WTC11 (cell line): ENCODE measurements around the gene C20orf96. TPM values are rescaled to one million over a fixed set of nuclear protein-coding genes. Genes with fewer than 3 reads are reported as not detected.

Experiments
- ATAC-seq: fragments of 200-7000 bp; cut with Tn5 transposase; 2 replicates; pipeline ENCODE4 v1.10.0; 2021; ENCODE audit warnings: mild to moderate bottlenecking, moderate library complexity
- CTCF ChIA-PET: fragments of 300-600 bp; sonication (Branson Sonifier 250); formaldehyde crosslinking; loops from one replicate; lab custom pipeline; 2021; ENCODE audit warnings: antibody characterized with exemption; lab: Charles Lee
- POLR2A ChIA-PET: fragments of 350-600 bp; sonication (Branson Sonifier 250); formaldehyde crosslinking; loops from one replicate; lab custom pipeline; 2021; ENCODE audit warnings: antibody characterized with exemption; lab: Charles Lee
- DNase-seq: peaks from one replicate; pipeline ENCODE4 v3.0.0; 2021; ENCODE audit warnings: low spot score
- H3K27ac Mint-ChIP-seq: 2 replicates; pipeline ENCODE4 v1.8.0; 2021; ENCODE audit warnings: mixed read lengths
- H3K27me3 Mint-ChIP-seq: 2 replicates; pipeline ENCODE4 v1.8.0; 2021; ENCODE audit warnings: low read depth, mild to moderate bottlenecking, moderate library complexity, mixed read lengths
- H3K36me3 Mint-ChIP-seq: 2 replicates; pipeline ENCODE4 v1.8.0; 2021; ENCODE audit warnings: mixed read lengths
- H3K4me1 Mint-ChIP-seq: 2 replicates; pipeline ENCODE4 v1.8.0; 2022; ENCODE audit warnings: mixed read lengths
- H3K4me3 Mint-ChIP-seq: 2 replicates; pipeline ENCODE4 v1.8.0; 2021; ENCODE audit warnings: mild to moderate bottlenecking, moderate library complexity, mixed read lengths
- H3K9me3 Mint-ChIP-seq: 2 replicates; pipeline ENCODE4 v1.8.0; 2021; ENCODE audit warnings: mixed read lengths
- AFF4 ChIP-seq: sonication (generic); formaldehyde crosslinking; IDR thresholded peaks from 2 replicates; pipeline ENCODE4 v1.8.1; 2023; ENCODE audit warnings: mild to moderate bottlenecking, missing genetic modification reagents, borderline replicate concordance
- AR ChIP-seq: fragments of 250-450 bp; sonication (Bioruptor Pico); IDR thresholded peaks from 2 replicates; pipeline ENCODE4 v1.9.0; 2021; ENCODE audit warnings: mild to moderate bottlenecking
- ATF3 ChIP-seq: sonication (generic); formaldehyde crosslinking; conservative IDR thresholded peaks from 2 replicates; pipeline ENCODE4 v1.8.1; 2022; ENCODE audit warnings: mild to moderate bottlenecking, missing genetic modification reagents
- ATF6 ChIP-seq: sonication (generic); formaldehyde crosslinking; IDR thresholded peaks from 2 replicates; pipeline ENCODE4 v1.8.1; 2023; ENCODE audit warnings: mild to moderate bottlenecking, missing genetic modification reagents
- E2F1 ChIP-seq: sonication (generic); formaldehyde crosslinking; IDR thresholded peaks from 2 replicates; pipeline ENCODE4 v1.8.0; 2022; ENCODE audit warnings: mild to moderate bottlenecking, missing genetic modification reagents
- FOXJ3 ChIP-seq: sonication (generic); formaldehyde crosslinking; IDR thresholded peaks from 2 replicates; pipeline ENCODE4 v1.9.0; 2021; ENCODE audit warnings: missing genetic modification reagents, mild to moderate bottlenecking, borderline replicate concordance
- GTF2I ChIP-seq: fragments of 250-450 bp; sonication (Bioruptor Pico); conservative IDR thresholded peaks from 2 replicates; pipeline ENCODE4 v1.4.0; 2021; ENCODE audit warnings: mild to moderate bottlenecking
- IRF2 ChIP-seq: sonication (generic); formaldehyde crosslinking; IDR thresholded peaks from 2 replicates; pipeline ENCODE4 v1.8.0; 2022; ENCODE audit warnings: low read depth, missing genetic modification reagents, borderline replicate concordance
- MAX ChIP-seq: sonication (generic); formaldehyde crosslinking; IDR thresholded peaks from 2 replicates; pipeline ENCODE4 v1.8.0; 2022; ENCODE audit warnings: mild to moderate bottlenecking, missing genetic modification reagents
- NFE2L1 ChIP-seq: sonication (generic); formaldehyde crosslinking; IDR thresholded peaks from 2 replicates; pipeline ENCODE4 v1.8.1; 2023; ENCODE audit warnings: missing genetic modification reagents
- NFYB ChIP-seq: sonication (generic); formaldehyde crosslinking; conservative IDR thresholded peaks from 2 replicates; pipeline ENCODE4 v1.8.0; 2022; ENCODE audit warnings: low read depth, missing genetic modification reagents
- NR1H2 ChIP-seq: sonication (generic); formaldehyde crosslinking; IDR thresholded peaks from 2 replicates; pipeline ENCODE4 v1.9.0; 2021; ENCODE audit warnings: mild to moderate bottlenecking, moderate library complexity, missing genetic modification reagents
- RORB ChIP-seq: fragments of 250-450 bp; sonication (Bioruptor Pico); IDR thresholded peaks from 2 replicates; pipeline ENCODE4 v1.9.0; 2021; ENCODE audit warnings: mild to moderate bottlenecking
- SP1 ChIP-seq: sonication (generic); formaldehyde crosslinking; conservative IDR thresholded peaks from 2 replicates; pipeline ENCODE4 v1.8.1; 2022; ENCODE audit warnings: missing genetic modification reagents
- ZNF317 ChIP-seq: sonication (generic); formaldehyde crosslinking; IDR thresholded peaks from 2 replicates; pipeline ENCODE4 v1.8.1; 2023; ENCODE audit warnings: low read depth, mild to moderate bottlenecking, moderate library complexity, missing genetic modification reagents, borderline replicate concordance
- ZNF532 ChIP-seq: fragments of 250-450 bp; sonication (Bioruptor Pico); IDR thresholded peaks from 2 replicates; pipeline ENCODE4 v1.9.0; 2021; ENCODE audit warnings: mild to moderate bottlenecking, borderline replicate concordance
- total RNA-seq: library from RNA; stranded (reverse); gene quantifications from 3 replicates; pipeline ENCODE4 v1.2.3, GENCODE V29; 2021

Gene C20orf96
- total RNA-seq, 1 experiment from 2014 or later, result 22.1 TPM

- TF ChIP-seq AFF4 (no peak), SP1 (no peak), NFE2L1 (CRISPR knock-in tag) (no peak), GTF2I (no peak)
Observed at GRCh38 chr20:295804-296203, 5.3 kb upstream of the C20orf96 start (continued).

- Mint-ChIP-seq H3K27ac (no peak overlapping the region), H3K4me1 (peaks cover 20% of the 10 kb centered on the region), H3K36me3 (peaks cover 13% of the 10 kb centered on the region), H3K4me3 (no peak overlapping the region), H3K27me3 (peaks cover 37% of the 10 kb centered on the region), H3K9me3 (peaks cover 5% of the 10 kb centered on the region; the same call in 1 of the 2 replicates)
- ATAC-seq, result no peak
- DNase-seq, result no peak
- no peak for TF ChIP-seq ATF3 (CRISPR knock-in tag)
- TF ChIP-seq AFF4, result no peak
- no peak for TF ChIP-seq ZNF532 (CRISPR knock-in tag)
- TF ChIP-seq MAX (CRISPR knock-in tag), result no peak
- TF ChIP-seq IRF2 (CRISPR knock-in tag), result no peak
- no peak for TF ChIP-seq ATF6 (CRISPR knock-in tag)
- no peak for TF ChIP-seq NFYB (CRISPR knock-in tag)
- TF ChIP-seq NR1H2, result no peak
- no peak for TF ChIP-seq RORB (CRISPR knock-in tag)
- no peak for TF ChIP-seq GTF2I
- TF ChIP-seq FOXJ3 (CRISPR knock-in tag), result no peak
- no peak for TF ChIP-seq AR (CRISPR knock-in tag)
- no peak for TF ChIP-seq ZNF317 (CRISPR knock-in tag)
- TF ChIP-seq E2F1 (CRISPR knock-in tag), result no peak
- ChIA-PET POLR2A (no interaction called here), CTCF (interaction anchor here (1.7 kb wide), 1 partner anchor 36 kb away, joined by 8 read pairs; no protein-coding TSS in a partner anchor)
Observed at GRCh38 chr20:294602-295001, 4.1 kb upstream of the C20orf96 start.
